Measurements from ENCODE around the gene MLLT11.

DNA sequence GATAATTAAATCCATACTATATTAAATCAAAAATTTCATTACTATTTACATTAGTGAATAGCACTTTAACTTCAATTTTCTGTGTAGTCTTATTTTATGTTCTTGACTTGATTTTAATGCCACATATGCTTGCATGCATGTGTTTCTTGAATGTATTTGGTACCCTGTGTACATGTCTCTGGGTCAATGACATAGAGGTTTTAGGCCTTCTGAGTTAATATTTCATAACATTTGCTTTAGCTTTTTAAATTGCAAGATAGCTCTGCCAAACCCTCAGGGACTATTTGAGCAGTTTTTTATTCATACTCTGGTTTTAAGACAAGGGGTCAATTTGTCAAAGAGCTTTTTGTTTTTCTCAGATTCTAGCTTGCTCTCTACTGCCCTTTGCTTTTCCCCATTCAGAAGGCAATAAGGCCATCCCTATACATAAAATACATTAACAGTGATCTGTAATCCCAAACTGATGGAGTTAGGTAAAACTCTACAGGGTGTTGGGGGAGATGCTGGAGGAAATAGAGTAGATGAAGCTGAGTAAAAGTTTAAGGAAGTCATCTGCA, 5.0 kb downstream of the MLLT11 start:
- TF ChIP-seq, protein P1, sequence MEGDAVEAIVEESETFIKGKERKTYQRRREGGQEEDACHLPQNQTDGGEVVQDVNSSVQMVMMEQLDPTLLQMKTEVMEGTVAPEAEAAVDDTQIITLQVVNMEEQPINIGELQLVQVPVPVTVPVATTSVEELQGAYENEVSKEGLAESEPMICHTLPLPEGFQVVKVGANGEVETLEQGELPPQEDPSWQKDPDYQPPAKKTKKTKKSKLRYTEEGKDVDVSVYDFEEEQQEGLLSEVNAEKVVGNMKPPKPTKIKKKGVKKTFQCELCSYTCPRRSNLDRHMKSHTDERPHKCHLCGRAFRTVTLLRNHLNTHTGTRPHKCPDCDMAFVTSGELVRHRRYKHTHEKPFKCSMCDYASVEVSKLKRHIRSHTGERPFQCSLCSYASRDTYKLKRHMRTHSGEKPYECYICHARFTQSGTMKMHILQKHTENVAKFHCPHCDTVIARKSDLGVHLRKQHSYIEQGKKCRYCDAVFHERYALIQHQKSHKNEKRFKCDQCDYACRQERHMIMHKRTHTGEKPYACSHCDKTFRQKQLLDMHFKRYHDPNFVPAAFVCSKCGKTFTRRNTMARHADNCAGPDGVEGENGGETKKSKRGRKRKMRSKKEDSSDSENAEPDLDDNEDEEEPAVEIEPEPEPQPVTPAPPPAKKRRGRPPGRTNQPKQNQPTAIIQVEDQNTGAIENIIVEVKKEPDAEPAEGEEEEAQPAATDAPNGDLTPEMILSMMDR (conservative IDR thresholded peaks at IDR 0.05; ENCODE audit: low read length) = no peak
- no peak for TF ChIP-seq EZH2phosphoT487 (IDR thresholded peaks at IDR 0.05; ENCODE audit: borderline replicate concordance)
